ENCODE measurements around the gene PLXNA4. TPM values are rescaled to one million over a fixed set of nuclear protein-coding genes. Genes with fewer than 3 reads are reported as not detected.

Gene PLXNA4
- total and polyA plus RNA-seq, 2 donors from 2014 or later, result 0.17 to 3.5 TPM

- TF ChIP-seq CTCF (IDR thresholded peaks at IDR 0.05; ENCODE audit: borderline replicate concordance, extremely low read depth, insufficient read depth), result no peak
- DNase-seq (no peak), FAIRE-seq (no peak)
- Histone ChIP-seq H3K9me3 (ENCODE audit: control insufficient read depth in 2 of 3, insufficient read depth in 1 of 3, low read length in 3 of 3) (no peaks in the 10 kb centered on the region), H3K4me1 (ENCODE audit: control insufficient read depth in 2 of 3, insufficient read depth in 2 of 3, low read depth in 1 of 3, low read length in 3 of 3) (no peaks in the 10 kb centered on the region), H3K4me3 (ENCODE audit: low read length in 3 of 3) (no peak overlapping the region), H3K27ac (ENCODE audit: low read depth in 2 of 2, low read length in 2 of 2) (no peak overlapping the region), H3K27me3 (ENCODE audit: control insufficient read depth, insufficient read depth, low read length) (no peaks in the 10 kb centered on the region), H3K9ac (ENCODE audit: low read length in 3 of 3) (no peak overlapping the region), H3K36me3 (ENCODE audit: control insufficient read depth in 2 of 3, insufficient read depth in 3 of 3, low read length in 3 of 3) (no peaks in the 10 kb centered on the region)
- intact Hi-C loops (cut with DNase I), result no loop called here
These were observed 16.2 kb downstream of the PLXNA4 start for GRCh38 chr7:132560105-132560504.

- no peak overlapping the region for H3K27ac ChIP-seq (ENCODE audit: low read depth in 2 of 2, low read length in 2 of 2)
- no peaks in the 10 kb centered on the region for H3K4me1 ChIP-seq (ENCODE audit: control insufficient read depth in 2 of 3, insufficient read depth in 2 of 3, low read depth in 1 of 3, low read length in 3 of 3)
- no peak for TF ChIP-seq CTCF (IDR thresholded peaks at IDR 0.05; ENCODE audit: borderline replicate concordance, extremely low read depth, insufficient read depth)
- H3K27me3 ChIP-seq (ENCODE audit: control insufficient read depth, insufficient read depth, low read length), result no peaks in the 10 kb centered on the region
- H3K36me3 ChIP-seq (ENCODE audit: control insufficient read depth in 2 of 3, insufficient read depth in 3 of 3, low read length in 3 of 3), result no peaks in the 10 kb centered on the region
- DNase-seq (peak in 1 of 5 donors; percentile 40), FAIRE-seq (no peak)
- H3K9me3 ChIP-seq (ENCODE audit: control insufficient read depth in 2 of 3, insufficient read depth in 1 of 3, low read length in 3 of 3), result no peaks in the 10 kb centered on the region
- H3K4me3 ChIP-seq (ENCODE audit: low read length in 3 of 3), result no peak overlapping the region
- intact Hi-C loops (cut with DNase I), result no loop called here
- no peak overlapping the region for H3K9ac ChIP-seq (ENCODE audit: low read length in 3 of 3)
These were observed 17.5 kb downstream of the PLXNA4 start for GRCh38 chr7:132558815-132559214.

GRCh38 chr7:132557489-132558044 lies 18.7 kb downstream of the PLXNA4 start:
- H3K4me3 ChIP-seq (ENCODE audit: low read length in 3 of 3), result no peak overlapping the region
- no peak overlapping the region for H3K9ac ChIP-seq (ENCODE audit: low read length in 3 of 3)
- H3K27me3 ChIP-seq (ENCODE audit: control insufficient read depth, insufficient read depth, low read length), result no peaks in the 10 kb centered on the region
- TF ChIP-seq CTCF (IDR thresholded peaks at IDR 0.05; ENCODE audit: borderline replicate concordance, extremely low read depth, insufficient read depth), result no peak
- FAIRE-seq (no peak), DNase-seq (no peak)
- no peaks in the 10 kb centered on the region for H3K9me3 ChIP-seq (ENCODE audit: control insufficient read depth in 2 of 3, insufficient read depth in 1 of 3, low read length in 3 of 3)
- H3K4me1 ChIP-seq (ENCODE audit: control insufficient read depth in 2 of 3, insufficient read depth in 2 of 3, low read depth in 1 of 3, low read length in 3 of 3), result no peaks in the 10 kb centered on the region
- intact Hi-C loops (cut with DNase I), result no loop called here
- no peaks in the 10 kb centered on the region for H3K36me3 ChIP-seq (ENCODE audit: control insufficient read depth in 2 of 3, insufficient read depth in 3 of 3, low read length in 3 of 3)
- H3K27ac ChIP-seq (ENCODE audit: low read depth in 2 of 2, low read length in 2 of 2), result no peak overlapping the region

- H3K9ac ChIP-seq (ENCODE audit: low read length in 3 of 3), result no peak overlapping the region
- DNase-seq, result no peak
- H3K4me3 ChIP-seq (ENCODE audit: low read length in 3 of 3), result no peak overlapping the region
- H3K27ac ChIP-seq (ENCODE audit: low read depth in 2 of 2, low read length in 2 of 2), result no peak overlapping the region
- H3K4me1 ChIP-seq (ENCODE audit: control insufficient read depth in 2 of 3, insufficient read depth in 2 of 3, low read depth in 1 of 3, low read length in 3 of 3), result no peaks in the 10 kb centered on the region
- no peaks in the 10 kb centered on the region for H3K36me3 ChIP-seq (ENCODE audit: control insufficient read depth in 2 of 3, insufficient read depth in 3 of 3, low read length in 3 of 3)
- FAIRE-seq, result no peak
- H3K27me3 ChIP-seq (ENCODE audit: control insufficient read depth, insufficient read depth, low read length), result no peaks in the 10 kb centered on the region
- TF ChIP-seq CTCF (IDR thresholded peaks at IDR 0.05; ENCODE audit: borderline replicate concordance, extremely low read depth, insufficient read depth), result no peak
- H3K9me3 ChIP-seq (ENCODE audit: control insufficient read depth in 2 of 3, insufficient read depth in 1 of 3, low read length in 3 of 3), result peaks cover 0 to 8% (median 0%) of the 10 kb centered on the region in 3 donors
- intact Hi-C loops (cut with DNase I), result no loop called here
These were observed 21.8 kb downstream of the PLXNA4 start for GRCh38 chr7:132554446-132554845.
